HepG2 (cell line): ENCODE results near the gene PPAN. TPM values are rescaled to one million over a fixed set of nuclear protein-coding genes. Genes with fewer than 3 reads are reported as not detected.

Experiments
- ARNT ChIP-seq: fragments of 450-650 bp; IDR thresholded peaks from 2 replicates; pipeline ENCODE4 v1.6.1; 2017
- MAFG ChIP-seq: sonication (generic); formaldehyde crosslinking; IDR thresholded peaks from 2 replicates; pipeline ENCODE4 v1.5.1; 2020; ENCODE audit warnings: mild to moderate bottlenecking, missing genetic modification reagents
- MATR3 ChIP-seq: sonication (generic); formaldehyde crosslinking; IDR thresholded peaks from 2 replicates; pipeline ENCODE4 v1.4.0; 2020; ENCODE audit warnings: missing genetic modification reagents
- PHF5A ChIP-seq: IDR thresholded peaks from one replicate; pipeline ENCODE4 v1.6.1; 2018; ENCODE audit warnings: low read depth, missing genetic modification reagents; ENCODE audit not compliant: unreplicated experiment
- POLR2AphosphoS5 ChIP-seq: IDR thresholded peaks from 2 replicates; pipeline ENCODE4 v1.6.1; 2012; ENCODE audit warnings: low read depth, low read length
- RFX5 ChIP-seq: IDR thresholded peaks from 2 replicates; pipeline ENCODE4 v1.6.1; 2011; ENCODE audit warnings: low read depth, low read length, improper control_type of control experiment
- SAFB2 ChIP-seq: sonication (generic); formaldehyde crosslinking; IDR thresholded peaks from 2 replicates; pipeline ENCODE4 v1.5.1; 2020; ENCODE audit warnings: missing genetic modification reagents, low read depth, mild to moderate bottlenecking, borderline replicate concordance
- TMF1 ChIP-seq: sonication (generic); formaldehyde crosslinking; IDR thresholded peaks from 2 replicates; pipeline ENCODE4 v1.8.1; 2022; ENCODE audit warnings: low read depth, missing genetic modification reagents
- ZBTB38 ChIP-seq: sonication (generic); formaldehyde crosslinking; IDR thresholded peaks from 2 replicates; pipeline ENCODE4 v1.5.1; 2020; ENCODE audit warnings: mild to moderate bottlenecking, missing genetic modification reagents
- ZKSCAN1 ChIP-seq: fragments of 150-350 bp; IDR thresholded peaks from 2 replicates; pipeline ENCODE4 v1.6.1; 2014; ENCODE audit warnings: low read length
- ZMYM4 ChIP-seq: sonication (generic); formaldehyde crosslinking; IDR thresholded peaks from 2 replicates; pipeline ENCODE4 v1.8.1; 2023; ENCODE audit warnings: mild to moderate bottlenecking, missing genetic modification reagents
- ZNF138 ChIP-seq: sonication (generic); formaldehyde crosslinking; IDR thresholded peaks from 2 replicates; pipeline ENCODE4 v1.5.0; 2020; ENCODE audit warnings: mild to moderate bottlenecking, low read depth, missing genetic modification reagents
- ZNF329 ChIP-seq: sonication (generic); formaldehyde crosslinking; IDR thresholded peaks from 2 replicates; pipeline ENCODE4 v1.9.0; 2021; ENCODE audit warnings: low read depth, mild to moderate bottlenecking, missing genetic modification reagents
- ZNF775 ChIP-seq: sonication (generic); formaldehyde crosslinking; IDR thresholded peaks from 2 replicates; pipeline ENCODE4 v1.4.0; 2020; ENCODE audit warnings: missing genetic modification reagents, mild to moderate bottlenecking, moderate library complexity, borderline replicate concordance
- ZSCAN29 ChIP-seq: sonication (generic); formaldehyde crosslinking; conservative IDR thresholded peaks from 2 replicates; pipeline ENCODE4 v1.4.0; 2020; ENCODE audit warnings: mild to moderate bottlenecking, missing genetic modification reagents
- polyA plus RNA-seq, 8 experiments: library from polyadenylated mRNA; depleted of rRNA in 3 of 8; stranded (reverse) in 7 of 8; unstranded in 1 of 8; fragments of >200 nt; fragmentation: Illumina TruSeq in 4 of 8; extraction: Trizol in 4 of 8; gene quantifications; 2 replicates each; pipeline versions ENCODE4 v1.2.1 to v1.2.3, GENCODE V29; 2011 to 2016; ENCODE audit warnings: low read depth in 4 of 8, missing spikeins in 1 of 8, mixed read lengths in 1 of 8; ENCODE audit not compliant: insufficient read depth in 1 of 8
- total RNA-seq, 5 experiments: library from RNA; depleted of rRNA; stranded (reverse); fragments of >200 nt; fragmentation: Illumina TruSeq; extraction: Trizol; gene quantifications; 2 replicates each; pipeline ENCODE4 v1.2.3, GENCODE V29; 2016; ENCODE audit warnings: low read depth in 1 of 5
- TF ChIP-seq, protein P1 (sequence below): sonication (generic); formaldehyde crosslinking; IDR thresholded peaks from 2 replicates; pipeline ENCODE4 v1.5.0; 2020; ENCODE audit warnings: missing genetic modification reagents, mild to moderate bottlenecking, borderline replicate concordance
- TF ChIP-seq, protein P2 (sequence below), 2 experiments: IDR thresholded peaks; 2 replicates each; pipeline ENCODE4 v1.6.1; 2011 to 2012; ENCODE audit warnings: low read length in 2 of 2, borderline replicate concordance in 1 of 2, low read depth in 1 of 2, mild to moderate bottlenecking in 1 of 2, moderate library complexity in 1 of 2
- TF ChIP-seq, protein P3 (sequence below): sonication (generic); formaldehyde crosslinking; IDR thresholded peaks from 2 replicates; pipeline ENCODE4 v1.4.0; 2020; ENCODE audit warnings: missing genetic modification reagents, mild to moderate bottlenecking, borderline replicate concordance

Gene PPAN
- total and polyA plus RNA-seq, 2 of the 13 experiments (the other 11 are each of a cell fraction or from before 2014, with no cell fraction given) = 36.2 to 41.9 TPM

DNA sequence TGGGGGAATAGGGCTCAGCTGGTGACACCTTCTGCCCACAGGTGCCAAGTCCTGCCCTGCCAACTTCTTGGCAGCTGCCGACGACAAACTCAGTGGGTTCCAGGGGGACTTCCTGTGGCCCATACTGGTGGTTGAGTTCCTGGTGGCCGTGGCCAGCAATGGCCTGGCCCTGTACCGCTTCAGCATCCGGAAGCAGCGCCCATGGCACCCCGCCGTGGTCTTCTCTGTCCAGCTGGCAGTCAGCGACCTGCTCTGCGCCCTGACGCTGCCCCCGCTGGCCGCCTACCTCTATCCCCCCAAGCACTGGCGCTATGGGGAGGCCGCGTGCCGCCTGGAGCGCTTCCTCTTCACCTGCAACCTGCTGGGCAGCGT, 7.4 kb downstream of the PPAN start (continued):
- TF ChIP-seq ZKSCAN1 (no peak), ZMYM4 (CRISPR knock-in tag) (no peak), PHF5A (no peak), RFX5 (no peak), ZNF775 (no peak), ZSCAN29 (CRISPR knock-in tag) (no peak), ZNF329 (CRISPR knock-in tag) (no peak), POLR2AphosphoS5 (no peak), ZBTB38 (no peak; the same call in 1 of the 2 replicates), ZNF138 (no peak), TMF1 (CRISPR knock-in tag) (0 out of 2 replicates have a peak, but pooled peaks have one; percentile 26), ARNT (no peak), MAFG (CRISPR knock-in tag) (no peak), SAFB2 (no peak), MATR3 (CRISPR knock-in tag) (0 out of 2 replicates have a peak, but pooled peaks have one; percentile 31)
- TF ChIP-seq, protein P1, sequence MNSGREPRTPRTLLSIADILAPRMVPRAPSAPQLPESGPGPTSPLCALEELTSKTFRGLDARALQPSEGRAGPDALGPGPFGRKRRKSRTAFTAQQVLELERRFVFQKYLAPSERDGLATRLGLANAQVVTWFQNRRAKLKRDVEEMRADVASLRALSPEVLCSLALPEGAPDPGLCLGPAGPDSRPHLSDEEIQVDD (CRISPR knock-in tag) = no peak
- TF ChIP-seq, protein P2, sequence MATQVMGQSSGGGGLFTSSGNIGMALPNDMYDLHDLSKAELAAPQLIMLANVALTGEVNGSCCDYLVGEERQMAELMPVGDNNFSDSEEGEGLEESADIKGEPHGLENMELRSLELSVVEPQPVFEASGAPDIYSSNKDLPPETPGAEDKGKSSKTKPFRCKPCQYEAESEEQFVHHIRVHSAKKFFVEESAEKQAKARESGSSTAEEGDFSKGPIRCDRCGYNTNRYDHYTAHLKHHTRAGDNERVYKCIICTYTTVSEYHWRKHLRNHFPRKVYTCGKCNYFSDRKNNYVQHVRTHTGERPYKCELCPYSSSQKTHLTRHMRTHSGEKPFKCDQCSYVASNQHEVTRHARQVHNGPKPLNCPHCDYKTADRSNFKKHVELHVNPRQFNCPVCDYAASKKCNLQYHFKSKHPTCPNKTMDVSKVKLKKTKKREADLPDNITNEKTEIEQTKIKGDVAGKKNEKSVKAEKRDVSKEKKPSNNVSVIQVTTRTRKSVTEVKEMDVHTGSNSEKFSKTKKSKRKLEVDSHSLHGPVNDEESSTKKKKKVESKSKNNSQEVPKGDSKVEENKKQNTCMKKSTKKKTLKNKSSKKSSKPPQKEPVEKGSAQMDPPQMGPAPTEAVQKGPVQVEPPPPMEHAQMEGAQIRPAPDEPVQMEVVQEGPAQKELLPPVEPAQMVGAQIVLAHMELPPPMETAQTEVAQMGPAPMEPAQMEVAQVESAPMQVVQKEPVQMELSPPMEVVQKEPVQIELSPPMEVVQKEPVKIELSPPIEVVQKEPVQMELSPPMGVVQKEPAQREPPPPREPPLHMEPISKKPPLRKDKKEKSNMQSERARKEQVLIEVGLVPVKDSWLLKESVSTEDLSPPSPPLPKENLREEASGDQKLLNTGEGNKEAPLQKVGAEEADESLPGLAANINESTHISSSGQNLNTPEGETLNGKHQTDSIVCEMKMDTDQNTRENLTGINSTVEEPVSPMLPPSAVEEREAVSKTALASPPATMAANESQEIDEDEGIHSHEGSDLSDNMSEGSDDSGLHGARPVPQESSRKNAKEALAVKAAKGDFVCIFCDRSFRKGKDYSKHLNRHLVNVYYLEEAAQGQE (IDR thresholded peaks at IDR 0.05; ENCODE audit: borderline replicate concordance in 1 of 2, low read depth in 1 of 2, low read length in 2 of 2) = no peak
- TF ChIP-seq, protein P3, sequence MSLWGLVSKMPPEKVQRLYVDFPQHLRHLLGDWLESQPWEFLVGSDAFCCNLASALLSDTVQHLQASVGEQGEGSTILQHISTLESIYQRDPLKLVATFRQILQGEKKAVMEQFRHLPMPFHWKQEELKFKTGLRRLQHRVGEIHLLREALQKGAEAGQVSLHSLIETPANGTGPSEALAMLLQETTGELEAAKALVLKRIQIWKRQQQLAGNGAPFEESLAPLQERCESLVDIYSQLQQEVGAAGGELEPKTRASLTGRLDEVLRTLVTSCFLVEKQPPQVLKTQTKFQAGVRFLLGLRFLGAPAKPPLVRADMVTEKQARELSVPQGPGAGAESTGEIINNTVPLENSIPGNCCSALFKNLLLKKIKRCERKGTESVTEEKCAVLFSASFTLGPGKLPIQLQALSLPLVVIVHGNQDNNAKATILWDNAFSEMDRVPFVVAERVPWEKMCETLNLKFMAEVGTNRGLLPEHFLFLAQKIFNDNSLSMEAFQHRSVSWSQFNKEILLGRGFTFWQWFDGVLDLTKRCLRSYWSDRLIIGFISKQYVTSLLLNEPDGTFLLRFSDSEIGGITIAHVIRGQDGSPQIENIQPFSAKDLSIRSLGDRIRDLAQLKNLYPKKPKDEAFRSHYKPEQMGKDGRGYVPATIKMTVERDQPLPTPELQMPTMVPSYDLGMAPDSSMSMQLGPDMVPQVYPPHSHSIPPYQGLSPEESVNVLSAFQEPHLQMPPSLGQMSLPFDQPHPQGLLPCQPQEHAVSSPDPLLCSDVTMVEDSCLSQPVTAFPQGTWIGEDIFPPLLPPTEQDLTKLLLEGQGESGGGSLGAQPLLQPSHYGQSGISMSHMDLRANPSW = no peak
